H1 (cell line): Measurements from ENCODE around the gene DDX5. TPM values are rescaled to one million over a fixed set of nuclear protein-coding genes. Genes with fewer than 3 reads are reported as not detected.

Source experiments
- CTCF ChIA-PET: fragments of 300-600 bp; sonication (Branson Sonifier 250); formaldehyde crosslinking; loops from one replicate; lab custom pipeline; 2021; ENCODE audit not compliant: partially characterized antibody; lab: Charles Lee
- POLR2A ChIA-PET: fragments of 300-600 bp; sonication (Branson Sonifier 250); formaldehyde crosslinking; loops from one replicate; lab custom pipeline; 2021; ENCODE audit warnings: inconsistent platforms; ENCODE audit not compliant: partially characterized antibody; lab: Charles Lee
- DNase-seq, 2 experiments: peaks; one replicate each; pipeline versions ENCODE4 v3.0.0 to v3.0.0-alpha.2; 2010 to 2022; ENCODE audit warnings: low spot score in 2 of 2, low read depth in 1 of 2, mixed read lengths in 1 of 2
- FAIRE-seq: peaks from 2 replicates; lab custom pipeline; 2011; peaks lifted over from hg19 to GRCh38; lab: Jason Lieb, UNC
- H2AFZ ChIP-seq: 2 replicates; pipeline ENCODE4 v1.8.1; 2012; ENCODE audit warnings: low read length, inconsistent platforms
- H2AK5ac ChIP-seq: 2 replicates; pipeline ENCODE4 v1.6.1; 2013; ENCODE audit warnings: low read depth, low read length
- H2BK120ac ChIP-seq: replicated peaks from 2 replicates; pipeline ENCODE3; 2013; ENCODE audit warnings: low read depth, low read length, inconsistent platforms
- H2BK12ac ChIP-seq: 2 replicates; pipeline ENCODE4 v1.6.1; 2013; ENCODE audit warnings: low read depth, low read length
- H2BK15ac ChIP-seq: 2 replicates; pipeline ENCODE4 v1.6.1; 2013; ENCODE audit warnings: low read length
- H2BK20ac ChIP-seq: 2 replicates; pipeline ENCODE4 v1.6.1; 2013; ENCODE audit warnings: low read length
- H2BK5ac ChIP-seq: 2 replicates; pipeline ENCODE4 v1.6.1; 2013; ENCODE audit warnings: low read depth, low read length
- H3K14ac ChIP-seq: 2 replicates; pipeline ENCODE4 v1.6.1; 2013; ENCODE audit warnings: inconsistent platforms; ENCODE audit not compliant: insufficient read length
- H3K18ac ChIP-seq: 2 replicates; pipeline ENCODE4 v1.6.1; 2013; ENCODE audit warnings: low read length; ENCODE audit errors: extremely low read depth
- H3K23ac ChIP-seq: 2 replicates; pipeline ENCODE4 v1.6.1; 2013; ENCODE audit warnings: inconsistent platforms; ENCODE audit not compliant: insufficient read length
- H3K23me2 ChIP-seq: 2 replicates; pipeline ENCODE4 v1.6.1; 2013; ENCODE audit warnings: low read depth, low read length
- H3K27ac ChIP-seq: 2 replicates; pipeline ENCODE4 v1.6.1; 2011; ENCODE audit warnings: low read depth, low read length, inconsistent platforms
- H3K27me3 ChIP-seq, 4 experiments: replicated peaks in 1 of 4; 1 replicate in 1 of 4; 2 replicates in 3 of 4; pipeline versions ENCODE4 v1.6.1 to v1.8.1; 2011 to 2013; ENCODE audit warnings: low read length in 3 of 4, mild to moderate bottlenecking in 3 of 4, inconsistent platforms in 2 of 4, mixed read lengths in 2 of 4, moderate library complexity in 1 of 4; ENCODE audit not compliant: control insufficient read depth in 3 of 4, insufficient read depth in 3 of 4; ENCODE audit errors: extremely low read depth in 1 of 4
- H3K36me3 ChIP-seq, 4 experiments: 2 replicates each; pipeline versions ENCODE4 v1.6.1 to v1.8.1; 2011 to 2013; ENCODE audit warnings: mild to moderate bottlenecking in 4 of 4, low read length in 3 of 4, moderate library complexity in 2 of 4, control low read depth in 1 of 4, inconsistent platforms in 1 of 4; ENCODE audit not compliant: insufficient read depth in 4 of 4, control insufficient read depth in 2 of 4
- H3K4ac ChIP-seq: replicated peaks from 2 replicates; pipeline ENCODE3; 2013; ENCODE audit warnings: low read length, low read depth, mixed read lengths, inconsistent platforms; ENCODE audit not compliant: insufficient read length
- H3K4me1 ChIP-seq, 4 experiments: replicated peaks in 1 of 4; 1 replicate in 1 of 4; 2 replicates in 3 of 4; pipeline versions ENCODE4 v1.6.1 to v1.8.1; 2011 to 2013; ENCODE audit warnings: low read length in 3 of 4, inconsistent platforms in 2 of 4, mixed read lengths in 1 of 4; ENCODE audit not compliant: insufficient read depth in 4 of 4, control insufficient read depth in 3 of 4
- H3K4me2 ChIP-seq, 2 experiments: 2 replicates each; pipeline versions ENCODE4 v1.6.1 to v1.8.1; 2011 to 2013; ENCODE audit warnings: low read depth in 2 of 2, low read length in 2 of 2, control low read depth in 1 of 2, inconsistent platforms in 1 of 2, mild to moderate bottlenecking in 1 of 2; ENCODE audit not compliant: insufficient read depth in 1 of 2
- H3K4me3 ChIP-seq, 4 experiments: fragments of 200-600, 300-600 bp in 1 of 4; sonication (generic), shearing (Covaris generic), sonication (Bioruptor Twin) in 1 of 4; 2 replicates each; pipeline versions ENCODE4 v1.5.1 to v1.8.1; 2011 to 2016; ENCODE audit warnings: low read length in 4 of 4, low read depth in 3 of 4, control low read depth in 2 of 4, inconsistent platforms in 2 of 4, mild to moderate bottlenecking in 2 of 4, mixed read lengths in 1 of 4, moderate library complexity in 1 of 4; ENCODE audit not compliant: insufficient read depth in 2 of 4; ENCODE audit errors: extremely low read depth in 1 of 4
- H3K56ac ChIP-seq: replicated peaks from 2 replicates; pipeline ENCODE3; 2013; ENCODE audit warnings: low read depth, mild to moderate bottlenecking, mixed read lengths, low read length, inconsistent platforms; ENCODE audit not compliant: insufficient read length
- H3K79me1 ChIP-seq: 2 replicates; pipeline ENCODE4 v1.6.1; 2013; ENCODE audit warnings: low read depth, low read length, control low read depth
- H3K79me2 ChIP-seq, 2 experiments: 2 replicates each; pipeline versions ENCODE4 v1.6.1 to v1.8.1; 2012 to 2013; ENCODE audit warnings: low read length in 2 of 2, mild to moderate bottlenecking in 2 of 2, inconsistent platforms in 1 of 2; ENCODE audit not compliant: insufficient read depth in 2 of 2, control insufficient read depth in 1 of 2
- H3K9ac ChIP-seq, 4 experiments: replicated peaks in 1 of 4; 1 replicate in 1 of 4; 2 replicates in 3 of 4; pipeline versions ENCODE4 v1.6.1 to v1.8.1; 2011 to 2013; ENCODE audit warnings: low read depth in 3 of 4, low read length in 3 of 4, control low read depth in 2 of 4, mild to moderate bottlenecking in 2 of 4, moderate library complexity in 2 of 4, inconsistent platforms in 1 of 4; ENCODE audit errors: extremely low read depth in 1 of 4
- H3K9me3 ChIP-seq, 2 experiments: 2 replicates each; pipeline versions ENCODE4 v1.6.1 to v1.8.1; 2012 to 2013; ENCODE audit warnings: mild to moderate bottlenecking in 2 of 2, moderate library complexity in 2 of 2, control low read depth in 1 of 2, inconsistent platforms in 1 of 2, low read depth in 1 of 2, low read length in 1 of 2, mixed read lengths in 1 of 2; ENCODE audit not compliant: insufficient read depth in 2 of 2
- H4K20me1 ChIP-seq, 2 experiments: replicated peaks in 1 of 2; 2 replicates each; pipeline versions ENCODE3 to v1.8.1; 2011 to 2013; ENCODE audit warnings: inconsistent platforms in 2 of 2, low read length in 2 of 2, mild to moderate bottlenecking in 1 of 2; ENCODE audit not compliant: insufficient read depth in 2 of 2, control insufficient read depth in 1 of 2
- H4K5ac ChIP-seq: 2 replicates; pipeline ENCODE4 v1.6.1; 2013; ENCODE audit warnings: low read length, low read depth, mixed read lengths, inconsistent platforms; ENCODE audit not compliant: insufficient read length
- H4K8ac ChIP-seq: 2 replicates; pipeline ENCODE4 v1.8.0; 2013; ENCODE audit warnings: mild to moderate bottlenecking, moderate library complexity, low read length, inconsistent platforms; ENCODE audit not compliant: insufficient read depth; ENCODE audit errors: extremely low read depth
- H4K91ac ChIP-seq: replicated peaks from 2 replicates; pipeline ENCODE3; 2013; ENCODE audit warnings: low read length, mixed read lengths, inconsistent platforms; ENCODE audit not compliant: insufficient read length
- CEBPB ChIP-seq: IDR thresholded peaks from 2 replicates; pipeline ENCODE4 v1.6.1; 2012; ENCODE audit warnings: low read depth, low read length
- CHD2 ChIP-seq: IDR thresholded peaks from 2 replicates; pipeline ENCODE4 v1.6.1; 2012; ENCODE audit warnings: low read length, improper control_type of control experiment
- KDM1A ChIP-seq: fragments of 200-600, 300-600 bp; sonication (generic); IDR thresholded peaks from 2 replicates; pipeline ENCODE4 v1.7.1; 2016; ENCODE audit warnings: mild to moderate bottlenecking, low read length, borderline replicate concordance
- POLR2A ChIP-seq, 2 experiments: IDR thresholded peaks; 1 replicate in 1 of 2; 2 replicates in 1 of 2; pipeline ENCODE4 v1.6.1; 2011; ENCODE audit warnings: low read depth in 2 of 2, low read length in 2 of 2, mild to moderate bottlenecking in 2 of 2; ENCODE audit errors: control extremely low read depth in 1 of 2
- POU5F1 ChIP-seq: IDR thresholded peaks from 2 replicates; pipeline ENCODE4 v1.6.1; 2011; ENCODE audit warnings: low read depth, mild to moderate bottlenecking, low read length, moderate library complexity
- RAD21 ChIP-seq, 2 experiments: IDR thresholded peaks in 1 of 2; conservative IDR thresholded peaks in 1 of 2; 2 replicates each; pipeline ENCODE4 v1.6.1; 2011; ENCODE audit warnings: low read depth in 2 of 2, low read length in 2 of 2, improper control_type of control experiment in 1 of 2, inconsistent platforms in 1 of 2, mild to moderate bottlenecking in 1 of 2, moderate library complexity in 1 of 2
- RBBP5 ChIP-seq: IDR thresholded peaks from 2 replicates; pipeline ENCODE4 v1.7.1; 2012; ENCODE audit warnings: low read depth, mild to moderate bottlenecking, inconsistent platforms, low read length, moderate library complexity, borderline replicate concordance
- SP2 ChIP-seq: IDR thresholded peaks from 2 replicates; pipeline ENCODE4 v1.6.1; 2012; ENCODE audit warnings: mild to moderate bottlenecking, low read length, inconsistent platforms
- SRF ChIP-seq: IDR thresholded peaks from 2 replicates; pipeline ENCODE4 v1.6.1; 2011; ENCODE audit warnings: mild to moderate bottlenecking, low read depth, low read length, moderate library complexity
- TEAD4 ChIP-seq: IDR thresholded peaks from 2 replicates; pipeline ENCODE4 v1.6.1; 2012; ENCODE audit warnings: low read depth, low read length, inconsistent platforms, mixed read lengths
- WGBS, 2 experiments: shearing (Covaris generic) in 1 of 2; methylation state at CpG; one replicate each; pipeline versions ENCODE4 v1.1.6 to v1.1.7; 2013 to 2015; ENCODE audit warnings: low lambda C conversion rate in 2 of 2, mixed read lengths in 2 of 2, inconsistent platforms in 1 of 2, low coverage in 1 of 2, missing lambda C conversion rate in 1 of 2; ENCODE audit not compliant: insufficient replicate concordance in 2 of 2, insufficient coverage in 1 of 2, insufficient read length in 1 of 2; ENCODE audit errors: extremely low coverage in 1 of 2, missing lambda C conversion rate in 1 of 2; 5-methylcytosine and 5-hydroxymethylcytosine counted together
- polyA plus RNA-seq, 7 experiments: library from polyadenylated mRNA; depleted of rRNA in 3 of 7; stranded (reverse) in 5 of 7; unstranded in 2 of 7; fragments of >200 nt in 5 of 7; fragments of 200-250 nt in 2 of 7; gene quantifications; 1 replicate in 5 of 7; 2 replicates in 1 of 7; 4 replicates in 1 of 7; pipeline versions ENCODE4 v1.2.1 to v1.2.3, GENCODE V29; 2011 to 2013; ENCODE audit warnings: missing spikeins in 2 of 7, mixed read lengths in 2 of 7
- total RNA-seq: library from RNA; stranded (reverse); fragmentation: NEBNext Ultra II Directional; extraction: Animal tissue kit (Norgen Biotek cat#: 25700); gene quantifications from 2 replicates; pipeline ENCODE4 v1.2.1, GENCODE V29; 2021

Gene DDX5
- total and polyA plus RNA-seq, 2 of the 8 experiments (the other 6 are each of a cell fraction or from before 2014, with no cell fraction given), result 572 to 591 TPM

- ChIA-PET POLR2A (interaction anchor here (1.7 to 1.9 kb wide), 2 partner anchors 44 to 54 kb away, joined by 3 to 6 read pairs; partner anchors contain the start of genes CEP95 and POLG2), CTCF (interaction anchor here (0.6 kb wide), 1 partner anchor 223 kb away, joined by 3 read pairs; no protein-coding TSS in a partner anchor)
- Histone ChIP-seq H3K4ac (no peak overlapping the region), H2BK20ac (no peak overlapping the region), H3K14ac (no peak overlapping the region), H3K27ac (no peak overlapping the region), H2BK5ac (no peak overlapping the region), H3K4me1 (peaks cover 0 to 4% (median 2%) of the 10 kb centered on the region in 4 experiments; a peak in 3 of 7 replicates), H3K79me1 (no peaks in the 10 kb centered on the region), H3K23ac (no peak overlapping the region), H2AK5ac (no peak overlapping the region), H2BK120ac (no peak overlapping the region), H4K20me1 (no peaks in the 10 kb centered on the region), H2AFZ (no peak overlapping the region), H3K4me2 (no peak overlapping the region), H3K4me3 (no peak overlapping the region), H3K9ac (no peak overlapping the region), H3K9me3 (no peaks in the 10 kb centered on the region), H2BK15ac (no peak overlapping the region), H3K36me3 (peaks cover 0 to 11% (median 0%) of the 10 kb centered on the region in 4 experiments; a peak in 1 of 8 replicates), H3K79me2 (no peaks in the 10 kb centered on the region), H2BK12ac (no peak overlapping the region), H4K8ac (no peak overlapping the region), H4K5ac (no peak overlapping the region)
- WGBS, 2 experiments, result 88% methylated on average over 5 of the region's 5 CpGs; no CpG with 5 or more reads in 1 of the 2 experiments
- no peak for DNase-seq
- TF ChIP-seq SRF (no peak), RBBP5 (no peak), SP2 (no peak), KDM1A (no peak), CHD2 (no peak), TEAD4 (no peak), POLR2A (IDR thresholded peaks at IDR 0.05; ENCODE audit: control extremely low read depth in 1 of 2, low read depth in 2 of 2, low read length in 2 of 2) (no peak), POU5F1 (no peak), CEBPB (no peak), RAD21 (IDR thresholded peaks at IDR 0.05 in 1 of 2, conservative IDR thresholded peaks at IDR 0.05 in 1 of 2; ENCODE audit: low read depth in 2 of 2, low read length in 2 of 2) (no peak)
- TF ChIP-seq, all 59 proteins: peak for 0
- FAIRE-seq, result no peak
- no peaks in the 10 kb centered on the region for H3K23me2 ChIP-seq
- no peak overlapping the region for H4K91ac ChIP-seq
- no peak overlapping the region for H3K18ac ChIP-seq
- H3K56ac ChIP-seq, result no peak overlapping the region
- no peaks in the 10 kb centered on the region for H3K27me3 ChIP-seq
Measured at GRCh38 chr17:64551461-64551860, 45.4 kb upstream of the DDX5 start.
